ENCODE measurements around the gene DEPDC1B.
"Not testable (repeated sequence)": the region's sequence is repeated elsewhere in the genome, so short reads cannot be mapped to it uniquely, and the experiment has no call there.

Gene DEPDC1B

GRCh38 chr5:60699609-60700415 is at the start of gene DEPDC1B:
TSS of gene DEPDC1B (minus strand) at chr5:60700166. CDS start at chr5:60700093, 73 bp downstream.
- H3K9me3 Mint-ChIP-seq: no peaks in the 10 kb centered on the region
- peak within 1 kb of the TSS; percentile 93 for H3K27ac Mint-ChIP-seq

DNA sequence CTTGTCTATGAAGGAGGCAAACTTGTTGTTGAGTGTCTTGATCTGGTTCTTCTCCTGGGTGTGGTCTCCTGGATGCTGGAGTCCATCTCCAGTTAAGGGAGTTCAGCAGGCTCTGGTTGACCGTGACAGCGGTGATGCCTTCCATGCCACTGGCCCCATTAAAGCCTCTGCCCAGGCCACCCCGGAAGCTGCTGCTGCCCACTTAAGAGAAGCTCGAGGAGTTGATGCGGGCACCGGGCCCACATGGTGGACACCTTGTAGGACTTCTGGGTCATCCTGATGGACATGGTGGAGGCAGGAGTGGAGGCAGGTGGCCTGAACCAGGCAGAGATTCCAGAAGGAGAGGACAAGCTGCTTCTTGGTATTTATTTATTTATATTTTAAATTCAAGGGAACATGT is 44.7 kb upstream of the DEPDC1B start:
- ATAC-seq (replicated peaks): no peak
- no peak overlapping the region for H3K4me3 Mint-ChIP-seq

More at GRCh38 chr5:60699609-60700415, at the start of gene DEPDC1B:
- H3K36me3 Mint-ChIP-seq: no peaks in the 10 kb centered on the region
- no peaks in the 10 kb centered on the region for H3K27me3 Mint-ChIP-seq
- peaks cover 5 to 13% of the 10 kb centered on the region in 2 donors for H3K4me1 Mint-ChIP-seq
- H3K4me3 Mint-ChIP-seq: peak within 1 kb of the TSS; percentile 95 to 98
- ATAC-seq (replicated peaks) (peak; percentile 96 to 97), DNase-seq (peak; percentile 83)

GRCh38 chr5:60743511-60744314 is 43.7 kb upstream of the DEPDC1B start:
- no peak overlapping the region for H3K4me3 Mint-ChIP-seq
- peaks cover 0 to 7% of the 10 kb centered on the region in 2 donors for H3K36me3 Mint-ChIP-seq
- ATAC-seq (replicated peaks) (no peak), DNase-seq (no peak)
- no peak overlapping the region for H3K27ac Mint-ChIP-seq
- H3K4me1 Mint-ChIP-seq: no peaks in the 10 kb centered on the region
- H3K9me3 Mint-ChIP-seq: peaks cover 12 to 20% of the 10 kb centered on the region in 2 donors
- H3K27me3 Mint-ChIP-seq: peaks cover 5 to 10% of the 10 kb centered on the region in 2 donors

More for the DNA sequence above, 44.7 kb upstream of the DEPDC1B start:
- Mint-ChIP-seq H3K27me3 (peaks cover 5 to 10% of the 10 kb centered on the region in 2 donors), H3K4me1 (no peaks in the 10 kb centered on the region), H3K27ac (no peak overlapping the region), H3K36me3 (peaks cover 0 to 7% of the 10 kb centered on the region in 2 donors), H3K9me3 (peaks cover 12 to 14% of the 10 kb centered on the region in 2 donors)
- DNase-seq: no peak

DNA sequence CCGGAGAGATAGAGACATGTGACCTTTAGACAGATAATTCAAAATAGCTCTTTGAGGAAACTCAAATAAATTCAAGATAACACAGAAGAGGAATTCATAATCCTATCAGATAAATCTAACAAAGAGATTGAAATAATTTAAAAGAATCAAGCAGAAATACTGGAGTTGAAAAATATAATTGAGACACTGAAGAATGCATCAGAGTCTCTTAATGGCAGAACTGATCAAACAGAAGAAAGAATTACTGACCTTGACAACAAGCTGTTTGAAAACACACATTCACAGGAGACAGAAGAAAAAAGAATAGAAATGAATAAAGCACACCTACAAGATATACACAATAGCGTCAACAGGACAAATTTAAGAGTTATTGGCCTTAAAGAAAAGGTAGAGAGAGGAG is 40.4 kb upstream of the DEPDC1B start:
- no peak overlapping the region for H3K27ac Mint-ChIP-seq
- no peak overlapping the region for H3K4me3 Mint-ChIP-seq
- H3K27me3 Mint-ChIP-seq: peaks cover 5 to 6% of the 10 kb centered on the region in 2 donors
- peaks cover 12 to 20% of the 10 kb centered on the region in 2 donors for H3K9me3 Mint-ChIP-seq
- H3K4me1 Mint-ChIP-seq: no peaks in the 10 kb centered on the region
- DNase-seq (no peak), ATAC-seq (replicated peaks) (no peak)
- peaks cover 0 to 7% of the 10 kb centered on the region in 2 donors for H3K36me3 Mint-ChIP-seq

DNA sequence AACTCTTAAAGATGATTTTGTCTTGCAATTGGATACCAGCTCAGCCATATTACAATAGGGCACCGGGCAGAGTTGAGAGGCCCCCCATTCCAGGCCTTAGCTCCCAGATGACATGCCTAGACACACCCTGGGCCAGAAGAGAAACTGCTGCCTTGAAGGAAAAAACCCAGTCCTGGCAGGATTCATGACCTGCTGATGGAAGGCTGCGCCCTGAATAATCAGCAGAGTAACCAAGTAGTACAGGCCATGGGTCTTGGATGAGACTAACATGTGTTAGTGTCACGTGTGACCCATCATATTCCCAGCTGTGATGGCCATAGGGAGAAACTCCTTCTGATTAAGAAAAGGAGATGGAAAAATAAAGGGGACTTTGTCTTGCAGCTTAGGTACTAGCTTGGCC is 39.0 kb upstream of the DEPDC1B start:
- Mint-ChIP-seq H3K4me1 (no peaks in the 10 kb centered on the region), H3K4me3 (no peak overlapping the region), H3K9me3 (peaks cover 12 to 18% of the 10 kb centered on the region in 2 donors), H3K36me3 (peaks cover 0 to 7% of the 10 kb centered on the region in 2 donors), H3K27me3 (peaks cover 5 to 6% of the 10 kb centered on the region in 2 donors), H3K27ac (no peak overlapping the region)
- ATAC-seq (replicated peaks) (no peak), DNase-seq (no peak)

DNA sequence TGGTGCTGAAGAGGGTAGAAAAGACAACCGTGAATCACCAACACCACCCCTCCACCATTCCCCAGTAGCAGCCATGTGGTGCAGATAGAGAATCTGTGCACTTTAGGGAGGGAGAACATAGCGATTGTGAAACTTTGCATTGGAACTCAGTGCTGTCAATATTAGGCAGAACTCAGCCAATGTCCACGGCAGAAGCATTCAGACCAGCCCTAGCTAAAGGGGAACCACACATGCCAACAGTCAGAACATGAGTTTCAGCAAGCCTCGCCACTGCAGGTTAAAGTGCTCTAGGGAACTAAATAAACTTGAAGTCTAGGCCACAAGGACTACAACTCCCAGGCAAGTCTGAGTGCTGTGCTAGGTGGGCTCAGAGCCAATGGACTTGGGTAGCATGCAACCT is 38.5 kb upstream of the DEPDC1B start:
- no peak overlapping the region for H3K27ac Mint-ChIP-seq
- H3K36me3 Mint-ChIP-seq: peaks cover 0 to 7% of the 10 kb centered on the region in 2 donors
- H3K27me3 Mint-ChIP-seq: peaks cover 5 to 6% of the 10 kb centered on the region in 2 donors
- no peaks in the 10 kb centered on the region for H3K4me1 Mint-ChIP-seq
- H3K9me3 Mint-ChIP-seq: peaks cover 12 to 17% of the 10 kb centered on the region in 2 donors
- DNase-seq (no peak), ATAC-seq (replicated peaks) (peak; percentile 61 to 65)
- H3K4me3 Mint-ChIP-seq: no peak overlapping the region

DNA sequence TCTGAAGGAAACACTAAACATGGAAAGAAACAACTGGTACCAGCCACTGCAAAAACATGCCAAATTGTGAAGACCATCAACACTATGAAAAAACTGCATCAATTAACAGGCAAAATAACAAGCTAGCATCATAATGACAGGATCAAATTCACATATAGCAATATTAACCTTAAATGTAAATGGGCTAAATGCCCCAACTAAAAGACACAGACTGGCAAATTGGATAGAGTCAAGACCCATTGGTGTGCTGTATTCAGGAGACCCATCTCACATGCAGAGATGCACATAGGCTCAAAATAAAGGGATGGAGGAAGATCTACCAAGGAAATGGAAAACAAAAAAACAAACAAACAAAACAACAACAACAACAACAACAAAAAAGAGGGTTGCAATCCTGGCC is 30.9 kb upstream of the DEPDC1B start:
- not testable (repeated sequence) for H3K36me3 Mint-ChIP-seq
- peaks cover 17 to 19% of the 10 kb centered on the region in 2 donors for H3K27me3 Mint-ChIP-seq

DNA sequence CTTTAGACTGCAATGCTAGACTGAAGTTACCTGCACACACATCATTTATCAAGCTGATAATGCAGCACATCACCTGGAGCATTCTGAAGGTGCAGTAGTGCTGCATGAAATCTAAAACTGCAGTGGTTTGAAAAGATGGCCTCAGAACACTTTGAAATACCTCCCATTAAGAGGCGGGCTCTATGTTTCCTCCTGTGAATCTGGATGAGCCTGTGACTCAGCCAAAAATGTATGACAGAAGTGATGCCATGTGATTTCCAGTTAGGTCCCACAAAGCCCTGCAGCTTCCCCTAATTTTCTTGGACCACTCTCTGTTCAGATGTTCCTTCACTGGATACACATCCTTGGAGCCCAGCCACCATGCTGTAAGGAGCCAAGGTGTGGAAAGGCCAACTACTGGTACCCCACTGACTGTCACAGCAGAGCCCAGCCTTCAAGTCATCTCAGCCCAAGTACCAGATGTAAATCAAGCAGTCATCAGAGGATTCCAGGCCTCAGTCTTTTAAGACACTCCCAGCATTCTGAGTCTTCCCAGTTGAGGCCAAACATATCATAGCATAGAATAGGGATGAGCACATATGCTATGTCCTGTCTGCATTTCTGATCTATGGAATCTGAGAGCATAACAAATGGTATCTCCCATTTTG is 27.2 kb upstream of the DEPDC1B start:
- ATAC-seq (replicated peaks) (no peak), DNase-seq (no peak)
- Mint-ChIP-seq H3K9me3 (peaks cover 0 to 7% of the 10 kb centered on the region in 2 donors), H3K4me3 (no peak overlapping the region), H3K27me3 (peaks cover 17 to 19% of the 10 kb centered on the region in 2 donors), H3K4me1 (no peaks in the 10 kb centered on the region), H3K36me3 (no peaks in the 10 kb centered on the region), H3K27ac (no peak overlapping the region)

More for the DNA sequence above, 30.9 kb upstream of the DEPDC1B start:
- H3K4me1 Mint-ChIP-seq; DNase-seq; H3K9me3 Mint-ChIP-seq; H3K27ac Mint-ChIP-seq; H3K4me3 Mint-ChIP-seq; ATAC-seq (replicated peaks): not testable (repeated sequence)

DNA sequence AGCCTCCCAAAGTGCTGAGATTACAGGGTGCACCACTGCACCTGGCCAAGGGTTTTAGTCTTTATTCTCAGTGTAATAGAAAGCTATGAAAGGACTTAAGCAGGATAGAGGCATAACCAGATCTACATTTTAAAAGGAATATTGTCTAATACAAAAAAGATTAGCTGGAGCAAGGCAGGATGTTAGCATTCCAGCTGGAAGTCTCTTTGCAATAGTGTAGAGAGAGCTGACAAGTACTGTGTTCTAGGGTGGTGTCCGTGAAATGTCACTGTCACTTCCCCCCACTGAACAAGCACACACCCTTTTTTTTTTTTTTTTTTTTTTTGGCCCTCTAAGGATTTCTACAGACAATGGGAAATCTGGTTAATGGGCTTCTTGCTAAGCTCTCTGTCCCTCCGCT is 24.2 kb upstream of the DEPDC1B start:
- no peak overlapping the region for H3K27ac Mint-ChIP-seq
- ATAC-seq (replicated peaks) (no peak), DNase-seq (no peak)
- no peak overlapping the region for H3K4me3 Mint-ChIP-seq
- no peaks in the 10 kb centered on the region for H3K36me3 Mint-ChIP-seq
- H3K9me3 Mint-ChIP-seq: peaks cover 0 to 2% of the 10 kb centered on the region in 2 donors
- H3K27me3 Mint-ChIP-seq: peaks cover 0 to 17% of the 10 kb centered on the region in 2 donors
- no peaks in the 10 kb centered on the region for H3K4me1 Mint-ChIP-seq

DNA sequence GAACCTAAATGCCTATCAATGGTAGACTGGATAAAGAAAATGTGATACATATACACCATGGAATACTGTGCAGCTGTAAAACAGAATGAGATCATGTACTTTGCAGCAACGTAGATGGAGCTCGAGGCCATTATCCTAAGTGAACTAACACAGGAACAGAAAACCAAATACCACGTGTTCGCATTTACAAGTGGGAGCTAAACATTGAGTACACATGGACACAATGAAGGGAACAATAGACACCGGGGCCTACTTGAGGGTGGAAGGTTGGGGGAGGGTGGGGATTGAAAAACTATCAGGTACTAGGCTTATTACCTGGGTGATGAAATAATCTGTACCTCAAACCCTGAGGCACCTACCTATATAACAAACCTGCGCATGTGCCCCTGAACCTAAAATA is 22.4 kb upstream of the DEPDC1B start:
- Mint-ChIP-seq H3K9me3 (peaks cover 2 to 6% of the 10 kb centered on the region in 2 donors), H3K36me3 (no peaks in the 10 kb centered on the region), H3K4me3 (no peak overlapping the region), H3K4me1 (no peaks in the 10 kb centered on the region), H3K27ac (no peak overlapping the region), H3K27me3 (peaks cover 2 to 27% of the 10 kb centered on the region in 2 donors)
- DNase-seq (no peak), ATAC-seq (replicated peaks) (no peak)

GRCh38 chr5:60719329-60719728 is 19.4 kb upstream of the DEPDC1B start:
- DNase-seq (no peak), ATAC-seq (replicated peaks) (no peak)
- Mint-ChIP-seq H3K36me3 (peaks cover under 1 to 3% of the 10 kb centered on the region in 2 donors), H3K9me3 (peaks cover 9 to 12% of the 10 kb centered on the region in 2 donors), H3K27me3 (peaks cover 12 to 39% of the 10 kb centered on the region in 2 donors), H3K4me1 (no peaks in the 10 kb centered on the region), H3K4me3 (no peak overlapping the region), H3K27ac (no peak overlapping the region)

DNA sequence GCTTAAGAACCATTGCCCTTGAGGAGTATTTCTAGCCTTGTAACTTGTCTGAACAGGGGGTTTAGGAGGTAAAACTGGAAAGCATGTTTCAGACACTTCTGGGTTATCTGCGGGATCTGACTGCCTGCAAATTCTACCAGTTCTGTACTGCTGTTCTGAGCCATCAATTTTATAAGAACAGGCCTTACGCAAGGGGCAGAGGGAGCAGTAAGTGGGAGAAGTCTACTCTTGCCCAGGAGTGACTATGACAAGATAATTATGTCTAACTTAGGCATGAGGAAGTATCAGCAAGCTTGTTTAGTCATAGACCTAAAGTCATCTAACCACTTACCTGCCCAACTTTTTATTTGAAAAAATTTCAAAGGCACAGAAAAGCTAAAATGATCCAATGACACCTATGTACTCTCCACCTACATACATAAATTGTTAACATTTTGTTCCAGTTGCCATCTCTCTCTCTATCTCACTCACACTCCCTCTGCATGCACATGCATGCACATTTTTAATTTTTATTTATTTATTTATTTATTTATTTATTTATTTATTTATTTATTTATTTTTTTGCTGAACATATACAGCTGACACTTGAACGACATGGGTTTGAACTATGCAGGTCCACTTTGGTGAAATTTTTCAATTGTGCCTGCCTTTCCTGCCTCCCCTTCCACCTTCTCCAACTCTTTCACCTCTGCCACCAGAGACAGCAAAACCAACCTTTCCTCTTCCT is 18.4 kb upstream of the DEPDC1B start:
- Mint-ChIP-seq H3K4me1 (no peaks in the 10 kb centered on the region), H3K36me3 (peaks cover 2 to 3% of the 10 kb centered on the region in 2 donors), H3K27me3 (peaks cover 12 to 40% of the 10 kb centered on the region in 2 donors), H3K4me3 (no peak overlapping the region), H3K27ac (no peak overlapping the region), H3K9me3 (peaks cover 10 to 13% of the 10 kb centered on the region in 2 donors)
- ATAC-seq (replicated peaks) (no peak), DNase-seq (no peak)

DNA sequence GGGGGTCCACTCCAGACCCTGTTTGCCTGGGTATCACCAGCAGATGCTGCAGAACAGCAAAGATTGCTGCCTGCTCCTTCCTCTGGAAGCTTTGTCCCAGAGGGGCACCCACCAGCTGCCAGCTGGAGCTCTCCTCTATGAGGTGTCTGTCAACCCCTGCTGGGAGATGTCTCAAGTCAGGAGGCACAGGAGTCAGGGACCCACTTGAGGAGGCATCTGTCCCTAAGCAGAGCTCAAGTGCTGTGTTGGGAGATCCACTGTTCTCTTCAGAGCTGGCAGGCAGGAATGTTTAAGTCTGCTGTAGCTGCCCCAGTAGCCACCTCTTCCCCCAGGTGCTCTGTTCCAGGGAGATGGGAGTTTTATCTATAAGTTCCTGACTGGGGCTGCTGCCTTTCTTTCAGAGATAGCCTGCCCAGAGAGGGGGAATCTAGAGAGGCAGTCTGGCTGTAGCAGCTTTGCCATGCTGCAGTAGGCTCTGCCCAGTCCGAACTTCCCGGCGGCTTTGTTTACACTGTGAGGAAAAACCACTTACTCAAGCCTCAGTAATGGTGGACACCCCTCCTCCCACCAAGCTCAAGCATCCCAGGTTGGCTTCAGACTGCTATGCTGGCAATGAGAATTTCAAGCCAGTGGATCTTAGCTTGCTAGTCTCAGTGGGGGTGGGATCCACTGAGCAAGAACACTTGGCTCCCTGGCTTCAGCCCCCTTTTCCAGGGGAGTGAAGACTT is 15.4 kb upstream of the DEPDC1B start:
- Mint-ChIP-seq H3K9me3 (peaks cover 10 to 13% of the 10 kb centered on the region in 2 donors), H3K27me3 (peaks cover 27 to 50% of the 10 kb centered on the region in 2 donors)
- not testable (repeated sequence) for H3K27ac Mint-ChIP-seq; H3K4me3 Mint-ChIP-seq; DNase-seq; H3K4me1 Mint-ChIP-seq; ATAC-seq (replicated peaks); H3K36me3 Mint-ChIP-seq
